ENCODE results near the gene SLC6A1.
A peak's percentile ranks its signal among the peaks of the same experiment; 100 is the strongest.

The SLC6A1 gene

DNA sequence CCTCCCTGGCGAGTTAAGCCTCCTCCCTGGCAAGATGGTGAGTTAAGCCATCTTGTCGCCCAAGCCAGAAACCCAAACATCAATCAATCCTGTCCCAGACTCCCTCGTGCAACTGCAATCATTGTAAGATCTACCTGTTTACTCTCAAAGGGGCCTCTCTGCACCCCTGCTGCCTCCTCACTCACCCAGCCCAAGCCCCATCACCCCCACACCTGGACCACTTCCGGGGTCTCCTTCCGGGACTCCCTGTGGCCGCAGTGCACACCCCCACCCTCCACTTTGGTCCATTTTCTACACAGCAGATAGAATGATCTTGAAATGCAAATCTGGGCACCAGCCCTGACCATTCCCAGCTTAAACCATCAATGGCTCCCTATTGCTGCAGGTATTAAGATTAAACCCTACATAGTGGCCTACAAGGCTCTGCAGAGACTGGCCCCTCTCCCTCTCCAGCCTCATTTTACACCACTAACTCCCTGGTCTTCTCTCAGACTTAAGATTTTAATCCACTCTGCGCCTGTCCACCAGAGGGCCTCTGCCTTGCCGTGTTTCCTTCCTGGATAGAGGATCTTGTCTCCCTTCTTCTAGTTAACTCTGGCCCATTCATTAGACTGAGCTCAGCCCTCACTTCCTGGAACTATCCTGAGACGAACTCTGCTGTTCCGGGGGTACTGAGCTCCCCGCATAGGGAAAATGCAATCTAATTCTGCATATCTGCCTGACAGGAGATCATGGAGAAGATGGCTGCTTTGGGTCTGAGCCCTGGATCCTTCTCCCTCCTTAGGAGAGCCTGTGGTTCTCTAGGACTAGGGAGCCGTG lies 41.9 kb upstream of the SLC6A1 start:
- Histone ChIP-seq H3K27me3 (ENCODE audit: insufficient read depth, low read length) (no peaks in the 10 kb centered on the region), H4K20me1 (ENCODE audit: insufficient read depth, low read length) (no peaks in the 10 kb centered on the region), H2AFZ (ENCODE audit: low read length) (no peak overlapping the region), H3K9ac (ENCODE audit: low read length) (no peak overlapping the region), H3K9me2 (ENCODE audit: low read depth, low read length) (no peaks in the 10 kb centered on the region), H3K4me2 (ENCODE audit: low read length) (no peak overlapping the region), H3K36me3 (ENCODE audit: insufficient read depth, low read length) (no peaks in the 10 kb centered on the region), H3K4me3 (ENCODE audit: low read depth, low read length, poor library complexity, severe bottlenecking) (no peak overlapping the region), H3K4me1 (ENCODE audit: insufficient read depth, low read length, severe bottlenecking) (no peaks in the 10 kb centered on the region), H3K9me3 (ENCODE audit: low read length) (no peaks in the 10 kb centered on the region), H3K27ac (ENCODE audit: low read depth, low read length, poor library complexity, severe bottlenecking) (no peak overlapping the region), H3K79me2 (ENCODE audit: insufficient read depth, low read length) (no peaks in the 10 kb centered on the region), H3F3A (ENCODE audit: insufficient read depth, low read length) (no peaks in the 10 kb centered on the region)
- no peak for TF ChIP-seq EZH2 (IDR thresholded peaks at IDR 0.05; ENCODE audit: borderline replicate concordance, low read length)
- TF ChIP-seq, protein P1, sequence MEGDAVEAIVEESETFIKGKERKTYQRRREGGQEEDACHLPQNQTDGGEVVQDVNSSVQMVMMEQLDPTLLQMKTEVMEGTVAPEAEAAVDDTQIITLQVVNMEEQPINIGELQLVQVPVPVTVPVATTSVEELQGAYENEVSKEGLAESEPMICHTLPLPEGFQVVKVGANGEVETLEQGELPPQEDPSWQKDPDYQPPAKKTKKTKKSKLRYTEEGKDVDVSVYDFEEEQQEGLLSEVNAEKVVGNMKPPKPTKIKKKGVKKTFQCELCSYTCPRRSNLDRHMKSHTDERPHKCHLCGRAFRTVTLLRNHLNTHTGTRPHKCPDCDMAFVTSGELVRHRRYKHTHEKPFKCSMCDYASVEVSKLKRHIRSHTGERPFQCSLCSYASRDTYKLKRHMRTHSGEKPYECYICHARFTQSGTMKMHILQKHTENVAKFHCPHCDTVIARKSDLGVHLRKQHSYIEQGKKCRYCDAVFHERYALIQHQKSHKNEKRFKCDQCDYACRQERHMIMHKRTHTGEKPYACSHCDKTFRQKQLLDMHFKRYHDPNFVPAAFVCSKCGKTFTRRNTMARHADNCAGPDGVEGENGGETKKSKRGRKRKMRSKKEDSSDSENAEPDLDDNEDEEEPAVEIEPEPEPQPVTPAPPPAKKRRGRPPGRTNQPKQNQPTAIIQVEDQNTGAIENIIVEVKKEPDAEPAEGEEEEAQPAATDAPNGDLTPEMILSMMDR (IDR thresholded peaks at IDR 0.05; ENCODE audit: low read length), result peak; percentile 34

DNA sequence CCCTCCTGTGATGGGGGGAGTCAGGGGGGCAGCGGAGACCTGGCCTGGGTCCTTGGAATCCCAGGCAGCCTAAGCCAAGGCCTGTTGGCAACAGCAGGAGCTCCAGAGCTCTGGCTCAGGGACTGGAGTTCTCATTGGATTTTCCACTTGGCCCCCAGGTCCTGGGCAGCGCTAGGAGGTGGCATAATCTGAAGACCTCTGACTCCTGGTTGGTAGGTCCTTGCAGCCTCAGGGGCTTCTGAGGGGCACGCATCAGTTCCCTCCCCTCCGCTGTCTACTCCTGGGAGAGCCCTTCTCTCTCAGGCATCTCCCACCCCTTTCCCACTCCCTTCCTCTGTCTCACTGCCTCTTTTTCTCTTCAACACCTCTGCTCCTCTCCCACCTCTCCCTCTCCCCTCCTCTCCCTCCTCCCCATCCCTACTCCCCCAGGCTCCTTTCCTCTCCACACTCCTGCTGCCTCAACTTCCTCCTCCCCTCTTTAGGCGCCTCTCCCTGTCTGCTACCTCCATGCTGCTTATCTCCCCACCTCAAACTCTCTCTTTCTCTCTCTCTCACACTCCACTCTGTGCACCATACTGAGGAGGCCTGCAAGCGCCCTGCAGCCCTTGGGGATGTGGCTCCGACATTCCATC lies 41.1 kb upstream of the SLC6A1 start:
- H4K20me1 ChIP-seq (ENCODE audit: insufficient read depth, low read length), result no peaks in the 10 kb centered on the region
- no peak overlapping the region for H3K27ac ChIP-seq (ENCODE audit: low read depth, low read length, poor library complexity, severe bottlenecking)
- no peaks in the 10 kb centered on the region for H3K4me1 ChIP-seq (ENCODE audit: insufficient read depth, low read length, severe bottlenecking)
- no peaks in the 10 kb centered on the region for H3F3A ChIP-seq (ENCODE audit: insufficient read depth, low read length)
- H3K4me2 ChIP-seq (ENCODE audit: low read length), result no peak overlapping the region
- no peaks in the 10 kb centered on the region for H3K79me2 ChIP-seq (ENCODE audit: insufficient read depth, low read length)
- H3K27me3 ChIP-seq (ENCODE audit: insufficient read depth, low read length), result no peaks in the 10 kb centered on the region
- TF ChIP-seq, protein P1 (IDR thresholded peaks at IDR 0.05; ENCODE audit: low read length), result no peak
- TF ChIP-seq EZH2 (IDR thresholded peaks at IDR 0.05; ENCODE audit: borderline replicate concordance, low read length), result no peak
- H2AFZ ChIP-seq (ENCODE audit: low read length), result no peak overlapping the region
- H3K9me3 ChIP-seq (ENCODE audit: low read length), result no peaks in the 10 kb centered on the region
- H3K36me3 ChIP-seq (ENCODE audit: insufficient read depth, low read length), result no peaks in the 10 kb centered on the region
- H3K9ac ChIP-seq (ENCODE audit: low read length), result no peak overlapping the region
- no peaks in the 10 kb centered on the region for H3K9me2 ChIP-seq (ENCODE audit: low read depth, low read length)
- H3K4me3 ChIP-seq (ENCODE audit: low read depth, low read length, poor library complexity, severe bottlenecking), result no peak overlapping the region

- no peaks in the 10 kb centered on the region for H4K20me1 ChIP-seq (ENCODE audit: insufficient read depth, low read length)
- H3K4me3 ChIP-seq (ENCODE audit: low read depth, low read length, poor library complexity, severe bottlenecking), result no peak overlapping the region
- no peaks in the 10 kb centered on the region; the same call in 1 of the 2 replicates for H3K27me3 ChIP-seq (ENCODE audit: insufficient read depth, low read length)
- no peaks in the 10 kb centered on the region for H3K79me2 ChIP-seq (ENCODE audit: insufficient read depth, low read length)
- H3K9ac ChIP-seq (ENCODE audit: low read length), result no peak overlapping the region
- H3K4me2 ChIP-seq (ENCODE audit: low read length), result no peak overlapping the region
- no peaks in the 10 kb centered on the region for H3K9me3 ChIP-seq (ENCODE audit: low read length)
- no peaks in the 10 kb centered on the region for H3K9me2 ChIP-seq (ENCODE audit: low read depth, low read length)
- TF ChIP-seq, protein P1 (IDR thresholded peaks at IDR 0.05; ENCODE audit: low read length), result no peak
- no peak for TF ChIP-seq EZH2 (IDR thresholded peaks at IDR 0.05; ENCODE audit: borderline replicate concordance, low read length)
- no peaks in the 10 kb centered on the region for H3F3A ChIP-seq (ENCODE audit: insufficient read depth, low read length)
- H3K4me1 ChIP-seq (ENCODE audit: insufficient read depth, low read length, severe bottlenecking), result no peaks in the 10 kb centered on the region
- no peak overlapping the region for H3K27ac ChIP-seq (ENCODE audit: low read depth, low read length, poor library complexity, severe bottlenecking)
- H2AFZ ChIP-seq (ENCODE audit: low read length), result no peak overlapping the region
- no peaks in the 10 kb centered on the region for H3K36me3 ChIP-seq (ENCODE audit: insufficient read depth, low read length)
Observed at GRCh38 chr3:10952525-10952924, 40.0 kb upstream of the SLC6A1 start.

Data from OCI-LY1 (cell line).